Activated CD4-positive, alpha-beta T cell treated with anti-CD3 and anti-CD28 coated beads, Interleukin-2, amount 10 ng/mL, durations not matched to agents 7 days and 5 days (primary cell): ENCODE data around the gene TLCD4. TPM values are rescaled to one million over a fixed set of nuclear protein-coding genes. Genes with fewer than 3 reads are reported as not detected.

Experiments used
- CTCF ChIA-PET: fragments of 350-600 bp; sonication (Branson Sonifier 250); formaldehyde crosslinking; loops from one replicate; lab custom pipeline; 2021; ENCODE audit warnings: antibody characterized with exemption; lab: Charles Lee
- POLR2A ChIA-PET: fragments of 350-600 bp; sonication (Branson Sonifier 250); formaldehyde crosslinking; loops from one replicate; lab custom pipeline; 2021; ENCODE audit warnings: antibody characterized with exemption; lab: Charles Lee
- DNase-seq: peaks from one replicate; pipeline ENCODE4 v3.0.0-alpha.2; 2020
- H3K27ac Mint-ChIP-seq: one replicate; pipeline ENCODE4 v1.8.0; 2021; ENCODE audit warnings: mild to moderate bottlenecking, moderate library complexity, mixed read lengths
- H3K27me3 Mint-ChIP-seq: one replicate; pipeline ENCODE4 v1.8.0; 2021; ENCODE audit warnings: mixed read lengths
- H3K36me3 Mint-ChIP-seq: one replicate; pipeline ENCODE4 v1.8.0; 2021; ENCODE audit warnings: low read depth, mixed read lengths
- H3K4me1 Mint-ChIP-seq: one replicate; pipeline ENCODE4 v1.8.0; 2021; ENCODE audit warnings: mixed read lengths
- H3K4me3 Mint-ChIP-seq: one replicate; pipeline ENCODE4 v1.8.0; 2021; ENCODE audit warnings: mild to moderate bottlenecking, moderate library complexity, mixed read lengths
- H3K9me3 Mint-ChIP-seq: one replicate; pipeline ENCODE4 v1.8.0; 2021; ENCODE audit warnings: mixed read lengths
- total RNA-seq, 2 experiments: library from RNA; stranded (reverse); gene quantifications; one replicate each; pipeline ENCODE4 v1.2.3, GENCODE V29; 2021

The TLCD4 gene
- total RNA-seq, 2 experiments from 2014 or later: 0.04 TPM; not detected in 1

GRCh38 chr1:95108792-95109191 is 8.4 kb upstream of the TLCD4 start:
- Mint-ChIP-seq H3K4me3 (no peak overlapping the region), H3K36me3 (no peaks in the 10 kb centered on the region), H3K27ac (no peak overlapping the region), H3K27me3 (peaks cover 14% of the 10 kb centered on the region), H3K9me3 (no peaks in the 10 kb centered on the region), H3K4me1 (no peaks in the 10 kb centered on the region)
- DNase-seq: no peak
- POLR2A ChIA-PET: no interaction called here
- CTCF ChIA-PET: no interaction called here

- H3K4me1 Mint-ChIP-seq: no peaks in the 10 kb centered on the region
- no peaks in the 10 kb centered on the region for H3K9me3 Mint-ChIP-seq
- H3K36me3 Mint-ChIP-seq: no peaks in the 10 kb centered on the region
- H3K27ac Mint-ChIP-seq: no peak overlapping the region
- CTCF ChIA-PET: no interaction called here
- POLR2A ChIA-PET: no interaction called here
- no peak overlapping the region for H3K4me3 Mint-ChIP-seq
- H3K27me3 Mint-ChIP-seq: peaks cover 22% of the 10 kb centered on the region
- DNase-seq: no peak
Observed at GRCh38 chr1:95111014-95111413, 6.1 kb upstream of the TLCD4 start.

- H3K9me3 Mint-ChIP-seq: no peaks in the 10 kb centered on the region
- peaks cover 9% of the 10 kb centered on the region for H3K4me1 Mint-ChIP-seq
- H3K36me3 Mint-ChIP-seq: no peaks in the 10 kb centered on the region
- H3K27ac Mint-ChIP-seq: no peak overlapping the region
- no peak for DNase-seq
- ChIA-PET CTCF (no interaction called here), POLR2A (no interaction called here)
- no peak overlapping the region for H3K4me3 Mint-ChIP-seq
- H3K27me3 Mint-ChIP-seq: peaks cover 40% of the 10 kb centered on the region
Observed at GRCh38 chr1:95113684-95114083, 3.5 kb upstream of the TLCD4 start.

GRCh38 chr1:95115708-95116137 is 1.4 kb upstream of the TLCD4 start:
- no peaks in the 10 kb centered on the region for H3K9me3 Mint-ChIP-seq
- H3K4me1 Mint-ChIP-seq: peaks cover 9% of the 10 kb centered on the region
- no peak for DNase-seq
- no peak overlapping the region for H3K4me3 Mint-ChIP-seq
- H3K27ac Mint-ChIP-seq: no peak overlapping the region
- CTCF ChIA-PET: interaction anchor here (1.2 kb wide), 1 partner anchor 25 kb away, joined by 3 read pairs; no protein-coding TSS in a partner anchor
- POLR2A ChIA-PET: no interaction called here
- no peaks in the 10 kb centered on the region for H3K36me3 Mint-ChIP-seq
- peaks cover 56% of the 10 kb centered on the region for H3K27me3 Mint-ChIP-seq

GRCh38 chr1:95116580-95117206 is 462 bp upstream of the TLCD4 start:
- Mint-ChIP-seq H3K4me1 (peaks cover 9% of the 10 kb centered on the region), H3K36me3 (no peaks in the 10 kb centered on the region), H3K4me3 (peak overlapping the region; percentile 77), H3K27me3 (peaks cover 57% of the 10 kb centered on the region), H3K27ac (no peak overlapping the region), H3K9me3 (no peaks in the 10 kb centered on the region)
- CTCF ChIA-PET: no interaction called here
- POLR2A ChIA-PET: no interaction called here
- peak; percentile 48 for DNase-seq

- POLR2A ChIA-PET: no interaction called here
Observed at GRCh38 chr1:95118067-95118499, 928 bp downstream of the TLCD4 start.

GRCh38 chr1:95118710-95119109 is 1.6 kb downstream of the TLCD4 start:
- CTCF ChIA-PET: interaction anchor here (0.5 kb wide), 2 partner anchors 32 to 58 kb away, joined by 3 read pairs; no protein-coding TSS in a partner anchor
- H3K27me3 Mint-ChIP-seq: peaks cover 57% of the 10 kb centered on the region
- POLR2A ChIA-PET: no interaction called here
- peaks cover 9% of the 10 kb centered on the region for H3K4me1 Mint-ChIP-seq
- no peaks in the 10 kb centered on the region for H3K36me3 Mint-ChIP-seq
- peak overlapping the region; percentile 67 for H3K4me3 Mint-ChIP-seq
- no peak for DNase-seq
- no peak overlapping the region for H3K27ac Mint-ChIP-seq
- H3K9me3 Mint-ChIP-seq: no peaks in the 10 kb centered on the region

More at GRCh38 chr1:95118067-95118499, 928 bp downstream of the TLCD4 start:
- Mint-ChIP-seq H3K27ac (no peak overlapping the region), H3K9me3 (no peaks in the 10 kb centered on the region), H3K36me3 (no peaks in the 10 kb centered on the region), H3K27me3 (peaks cover 55% of the 10 kb centered on the region), H3K4me1 (peaks cover 9% of the 10 kb centered on the region), H3K4me3 (peak overlapping the region; percentile 67)
- no peak for DNase-seq
- CTCF ChIA-PET: interaction anchor here (0.5 to 1.2 kb wide), 4 partner anchors 31 to 121 kb away, joined by 3 read pairs; no protein-coding TSS in a partner anchor

GRCh38 chr1:95119273-95119672 is 2.1 kb downstream of the TLCD4 start:
- H3K27ac Mint-ChIP-seq: no peak overlapping the region
- DNase-seq: no peak
- ChIA-PET POLR2A (no interaction called here), CTCF (no interaction called here)
- H3K9me3 Mint-ChIP-seq: no peaks in the 10 kb centered on the region
- H3K4me3 Mint-ChIP-seq: no peak overlapping the region
- peaks cover 60% of the 10 kb centered on the region for H3K27me3 Mint-ChIP-seq
- peaks cover 9% of the 10 kb centered on the region for H3K4me1 Mint-ChIP-seq
- no peaks in the 10 kb centered on the region for H3K36me3 Mint-ChIP-seq

- peaks cover 5% of the 10 kb centered on the region for H3K4me1 Mint-ChIP-seq
- ChIA-PET CTCF (interaction anchor here (0.6 kb wide), 1 partner anchor 1400 kb away, joined by 3 read pairs; no protein-coding TSS in a partner anchor), POLR2A (no interaction called here)
- H3K4me3 Mint-ChIP-seq: no peak overlapping the region
- H3K27ac Mint-ChIP-seq: no peak overlapping the region
- H3K27me3 Mint-ChIP-seq: peaks cover 44% of the 10 kb centered on the region
- DNase-seq: no peak
- no peaks in the 10 kb centered on the region for H3K9me3 Mint-ChIP-seq
- H3K36me3 Mint-ChIP-seq: no peaks in the 10 kb centered on the region
Observed at GRCh38 chr1:95122151-95122697, 5.1 kb downstream of the TLCD4 start.

GRCh38 chr1:95124342-95124741 is 7.2 kb downstream of the TLCD4 start:
- Mint-ChIP-seq H3K27me3 (peaks cover 28% of the 10 kb centered on the region), H3K4me3 (no peak overlapping the region), H3K36me3 (no peaks in the 10 kb centered on the region), H3K9me3 (no peaks in the 10 kb centered on the region), H3K4me1 (no peaks in the 10 kb centered on the region), H3K27ac (no peak overlapping the region)
- CTCF ChIA-PET: no interaction called here
- POLR2A ChIA-PET: no interaction called here
- no peak for DNase-seq

- CTCF ChIA-PET: interaction anchor here (0.7 kb wide), 1 partner anchor 13 kb away, joined by 3 read pairs; no protein-coding TSS in a partner anchor
- Mint-ChIP-seq H3K4me1 (no peaks in the 10 kb centered on the region), H3K27ac (no peak overlapping the region)
Observed at GRCh38 chr1:95126366-95126765, 9.2 kb downstream of the TLCD4 start.

GRCh38 chr1:95126846-95127245 is 9.7 kb downstream of the TLCD4 start:
- POLR2A ChIA-PET: no interaction called here
- H3K27me3 Mint-ChIP-seq: peaks cover 13% of the 10 kb centered on the region
- no peak overlapping the region for H3K27ac Mint-ChIP-seq
- H3K9me3 Mint-ChIP-seq: no peaks in the 10 kb centered on the region
- H3K4me1 Mint-ChIP-seq: no peaks in the 10 kb centered on the region
- CTCF ChIA-PET: interaction anchor here (0.7 kb wide), 1 partner anchor 13 kb away, joined by 3 read pairs; no protein-coding TSS in a partner anchor
- no peaks in the 10 kb centered on the region for H3K36me3 Mint-ChIP-seq
- no peak for DNase-seq
- H3K4me3 Mint-ChIP-seq: no peak overlapping the region

More at GRCh38 chr1:95126366-95126765, 9.2 kb downstream of the TLCD4 start:
- H3K4me3 Mint-ChIP-seq: no peak overlapping the region
- no peak for DNase-seq
- no peaks in the 10 kb centered on the region for H3K9me3 Mint-ChIP-seq
- no peaks in the 10 kb centered on the region for H3K36me3 Mint-ChIP-seq
- POLR2A ChIA-PET: no interaction called here
- H3K27me3 Mint-ChIP-seq: peaks cover 13% of the 10 kb centered on the region

GRCh38 chr1:95127380-95127779 is 10.2 kb downstream of the TLCD4 start:
- CTCF ChIA-PET: no interaction called here
- H3K27ac Mint-ChIP-seq: no peak overlapping the region
- H3K27me3 Mint-ChIP-seq: peaks cover 11% of the 10 kb centered on the region
- no peaks in the 10 kb centered on the region for H3K9me3 Mint-ChIP-seq
- DNase-seq: no peak
- H3K4me1 Mint-ChIP-seq: no peaks in the 10 kb centered on the region
- POLR2A ChIA-PET: no interaction called here
- no peaks in the 10 kb centered on the region for H3K36me3 Mint-ChIP-seq
- H3K4me3 Mint-ChIP-seq: no peak overlapping the region
